Measurements from ENCODE around the gene ROPN1B. TPM values are rescaled to one million over a fixed set of nuclear protein-coding genes. Genes with fewer than 3 reads are reported as not detected.
"Not testable (repeated sequence)": the region's sequence is repeated elsewhere in the genome, so short reads cannot be mapped to it uniquely, and the experiment has no call there.

ROPN1B gene
- total RNA-seq, 2 donors from 2014 or later = not detected

GRCh38 chr3:125965505-125965904 is 3.5 kb upstream of the ROPN1B start:
- ATAC-seq = no peak
- H3K4me1 Mint-ChIP-seq (ENCODE audit: low read depth in 2 of 2) = no peaks in the 10 kb centered on the region
- no peak overlapping the region for H3K27ac Mint-ChIP-seq

GRCh38 chr3:125967156-125967555 is 1.8 kb upstream of the ROPN1B start:
- Mint-ChIP-seq H3K9me3 (no peaks in the 10 kb centered on the region), H3K4me3 (no peak overlapping the region)

More at GRCh38 chr3:125965505-125965904, 3.5 kb upstream of the ROPN1B start:
- DNase-seq (ENCODE audit: low spot score) = no peak
- H3K36me3 Mint-ChIP-seq = no peaks in the 10 kb centered on the region
- peaks cover 0 to 3% of the 10 kb centered on the region in 2 donors for H3K27me3 Mint-ChIP-seq
- no peaks in the 10 kb centered on the region for H3K9me3 Mint-ChIP-seq
- H3K4me3 Mint-ChIP-seq = no peak overlapping the region

GRCh38 chr3:125968121-125968520 is 857 bp upstream of the ROPN1B start:
- ATAC-seq; DNase-seq (ENCODE audit: low spot score); H3K4me3 Mint-ChIP-seq; H3K36me3 Mint-ChIP-seq; H3K9me3 Mint-ChIP-seq; H3K27ac Mint-ChIP-seq; H3K4me1 Mint-ChIP-seq (ENCODE audit: low read depth in 2 of 2): not testable (repeated sequence)
- peaks cover 10 to 16% of the 10 kb centered on the region in 2 donors for H3K27me3 Mint-ChIP-seq

More at GRCh38 chr3:125967156-125967555, 1.8 kb upstream of the ROPN1B start:
- Mint-ChIP-seq H3K36me3 (no peaks in the 10 kb centered on the region), H3K27ac (no peak overlapping the region), H3K4me1 (ENCODE audit: low read depth in 2 of 2) (peaks cover 2 to 3% of the 10 kb centered on the region in 2 donors), H3K27me3 (peaks cover 8 to 12% of the 10 kb centered on the region in 2 donors)
- ATAC-seq (no peak), DNase-seq (ENCODE audit: low spot score) (no peak)

- not testable (repeated sequence) for H3K9me3 Mint-ChIP-seq; H3K36me3 Mint-ChIP-seq; H3K4me1 Mint-ChIP-seq (ENCODE audit: low read depth in 2 of 2); H3K27ac Mint-ChIP-seq
- Mint-ChIP-seq H3K4me3 (peak overlapping the region; percentile 36), H3K27me3 (peaks cover 8 to 16% of the 10 kb centered on the region in 2 donors)
- peak; percentile 75 for DNase-seq (ENCODE audit: low spot score)
- ATAC-seq = peak; percentile 76
Observed at GRCh38 chr3:125971997-125972944, 3.3 kb downstream of the ROPN1B start.

- peaks cover 8 to 16% of the 10 kb centered on the region in 2 donors for H3K27me3 Mint-ChIP-seq
- ATAC-seq; H3K36me3 Mint-ChIP-seq; H3K4me1 Mint-ChIP-seq (ENCODE audit: low read depth in 2 of 2); DNase-seq (ENCODE audit: low spot score); H3K4me3 Mint-ChIP-seq; H3K27ac Mint-ChIP-seq; H3K9me3 Mint-ChIP-seq: not testable (repeated sequence)
Observed at GRCh38 chr3:125975245-125976002, 6.4 kb downstream of the ROPN1B start.

- H3K9me3 Mint-ChIP-seq; H3K4me1 Mint-ChIP-seq (ENCODE audit: low read depth in 2 of 2); H3K36me3 Mint-ChIP-seq; H3K4me3 Mint-ChIP-seq; ATAC-seq; H3K27ac Mint-ChIP-seq; DNase-seq (ENCODE audit: low spot score): not testable (repeated sequence)
- H3K27me3 Mint-ChIP-seq = peaks cover 8 to 15% of the 10 kb centered on the region in 2 donors
Observed at GRCh38 chr3:125976003-125976390, 7.0 kb downstream of the ROPN1B start.

GRCh38 chr3:125977104-125977503 is 8.1 kb downstream of the ROPN1B start:
- ATAC-seq; H3K9me3 Mint-ChIP-seq; H3K4me3 Mint-ChIP-seq; H3K27ac Mint-ChIP-seq; H3K27me3 Mint-ChIP-seq; H3K36me3 Mint-ChIP-seq; DNase-seq (ENCODE audit: low spot score); H3K4me1 Mint-ChIP-seq (ENCODE audit: low read depth in 2 of 2): not testable (repeated sequence)

GRCh38 chr3:125984951-125985350 is 16.0 kb downstream of the ROPN1B start:
- H3K4me3 Mint-ChIP-seq; DNase-seq (ENCODE audit: low spot score); H3K27me3 Mint-ChIP-seq; ATAC-seq; H3K27ac Mint-ChIP-seq; H3K9me3 Mint-ChIP-seq; H3K36me3 Mint-ChIP-seq: not testable (repeated sequence)
- peaks cover 4 to 12% of the 10 kb centered on the region in 2 donors for H3K4me1 Mint-ChIP-seq (ENCODE audit: low read depth in 2 of 2)

GRCh38 chr3:125990253-125990970 is 21.4 kb downstream of the ROPN1B start:
- H3K9me3 Mint-ChIP-seq = no peaks in the 10 kb centered on the region
- peaks cover 4% of the 10 kb centered on the region for H3K36me3 Mint-ChIP-seq
- peak overlapping the region; percentile 89 to 94 for H3K27ac Mint-ChIP-seq
- peak overlapping the region; percentile 90 for H3K4me3 Mint-ChIP-seq
- DNase-seq (ENCODE audit: low spot score) (peak; percentile 80), ATAC-seq (peak; percentile 93 to 96)
- H3K4me1 Mint-ChIP-seq (ENCODE audit: low read depth in 2 of 2) = peaks cover 12 to 22% of the 10 kb centered on the region in 2 donors
- no peaks in the 10 kb centered on the region for H3K27me3 Mint-ChIP-seq

GRCh38 chr3:125996751-125997150 is 27.8 kb downstream of the ROPN1B start:
- not testable (repeated sequence) for DNase-seq (ENCODE audit: low spot score); H3K27me3 Mint-ChIP-seq; H3K4me1 Mint-ChIP-seq (ENCODE audit: low read depth in 2 of 2); ATAC-seq; H3K4me3 Mint-ChIP-seq; H3K27ac Mint-ChIP-seq
- Mint-ChIP-seq H3K36me3 (peaks cover 36% of the 10 kb centered on the region), H3K9me3 (peaks cover 10% of the 10 kb centered on the region)

GRCh38 chr3:126002189-126002588 is 33.2 kb downstream of the ROPN1B start:
- H3K27me3 Mint-ChIP-seq = peaks cover 0 to 5% of the 10 kb centered on the region in 2 donors
- ATAC-seq (no peak), DNase-seq (ENCODE audit: low spot score) (no peak)
- H3K4me1 Mint-ChIP-seq (ENCODE audit: low read depth in 2 of 2) = no peaks in the 10 kb centered on the region
- no peak overlapping the region for H3K4me3 Mint-ChIP-seq
- peaks cover 44% of the 10 kb centered on the region for H3K36me3 Mint-ChIP-seq
- peaks cover 16% of the 10 kb centered on the region for H3K9me3 Mint-ChIP-seq
- H3K27ac Mint-ChIP-seq = no peak overlapping the region

- Mint-ChIP-seq H3K4me1 (ENCODE audit: low read depth in 2 of 2) (no peaks in the 10 kb centered on the region), H3K9me3 (peaks cover 15% of the 10 kb centered on the region), H3K4me3 (no peak overlapping the region), H3K27ac (no peak overlapping the region), H3K36me3 (peaks cover 34% of the 10 kb centered on the region), H3K27me3 (peaks cover 0 to 5% of the 10 kb centered on the region in 2 donors)
- peak in 1 of 2 donors; percentile 7 for ATAC-seq
- no peak for DNase-seq (ENCODE audit: low spot score)
Observed at GRCh38 chr3:126003447-126004190, 34.6 kb downstream of the ROPN1B start.

- Mint-ChIP-seq H3K27me3 (peaks cover 0 to 3% of the 10 kb centered on the region in 2 donors), H3K9me3 (peaks cover 10% of the 10 kb centered on the region), H3K36me3 (peaks cover 32% of the 10 kb centered on the region), H3K4me1 (ENCODE audit: low read depth in 2 of 2) (no peaks in the 10 kb centered on the region), H3K27ac (no peak overlapping the region), H3K4me3 (no peak overlapping the region)
- ATAC-seq (no peak), DNase-seq (ENCODE audit: low spot score) (no peak)
Observed at GRCh38 chr3:126004217-126004616, 35.2 kb downstream of the ROPN1B start.
